A172 (cell line): ENCODE data around the gene GORASP1. TPM values are rescaled to one million over a fixed set of nuclear protein-coding genes. Genes with fewer than 3 reads are reported as not detected.

Source experiments
- DNase-seq: peaks from one replicate; pipeline ENCODE4 v3.0.0-alpha.2; 2015; ENCODE audit warnings: low spot score
- total RNA-seq: library from RNA; depleted of rRNA; stranded (reverse); fragments of >200 nt; shearing (Covaris generic); gene quantifications from 2 replicates; pipeline ENCODE4 v1.2.3, GENCODE V29; 2014; rRNA removed

GORASP1 gene
- total RNA-seq, result 27.1 and 42.3 TPM in 2 replicates

GRCh38 chr3:39107388-39108199 is at the start of gene GORASP1, which contains the start of gene TTC21A:
TSS of gene GORASP1 (minus strand) at chr3:39107627. CDS start at chr3:39107541, 86 bp downstream.
TSS of gene TTC21A (plus strand) at chr3:39107680. CDS start at chr3:39107838, 158 bp downstream.
- DNase-seq, result peak; percentile 77

- DNase-seq, result no peak
Observed at GRCh38 chr3:39156421-39156820, 49.0 kb upstream of the GORASP1 start.

GRCh38 chr3:39154280-39155021 is 47.0 kb upstream of the GORASP1 start:
- DNase-seq, result peak; percentile 41

GRCh38 chr3:39153977-39154279 is 46.5 kb upstream of the GORASP1 start:
- no peak for DNase-seq

GRCh38 chr3:39150803-39151631 is 43.6 kb upstream of the GORASP1 start:
- DNase-seq, result peak; percentile 98

GRCh38 chr3:39150148-39150802 is 42.8 kb upstream of the GORASP1 start:
- DNase-seq, result no peak

- DNase-seq, result no peak
Observed at GRCh38 chr3:39149498-39150147, 42.2 kb upstream of the GORASP1 start.

GRCh38 chr3:39149059-39149455 is 41.6 kb upstream of the GORASP1 start:
- no peak for DNase-seq

- DNase-seq, result no peak
Observed at GRCh38 chr3:39148435-39149058, 41.1 kb upstream of the GORASP1 start.

GRCh38 chr3:39147711-39148434 is 40.4 kb upstream of the GORASP1 start:
- DNase-seq, result peak; percentile 64

GRCh38 chr3:39146611-39147591 is 39.5 kb upstream of the GORASP1 start:
- DNase-seq, result peak; percentile 97

- peak; percentile 72 for DNase-seq
Observed at GRCh38 chr3:39146083-39146501, 38.7 kb upstream of the GORASP1 start.

- DNase-seq, result no peak
Observed at GRCh38 chr3:39144748-39145380, 37.4 kb upstream of the GORASP1 start.

- DNase-seq, result no peak
Observed at GRCh38 chr3:39144095-39144747, 36.8 kb upstream of the GORASP1 start.

- no peak for DNase-seq
Observed at GRCh38 chr3:39143051-39143885, 35.8 kb upstream of the GORASP1 start.

- DNase-seq, result no peak
Observed at GRCh38 chr3:39142067-39142466, 34.6 kb upstream of the GORASP1 start.
